Hypothalamus (tissue), 51 donors: ENCODE results near the gene VAC14.
"Not testable (repeated sequence)": the region's sequence is repeated elsewhere in the genome, so short reads cannot be mapped to it uniquely, and the experiment has no call there.

Experiments used
- DNase-seq, 51 donors: peaks; one replicate each; lab custom pipeline; 2025; lab: John Stamatoyannopoulos, UW

Gene VAC14

DNA sequence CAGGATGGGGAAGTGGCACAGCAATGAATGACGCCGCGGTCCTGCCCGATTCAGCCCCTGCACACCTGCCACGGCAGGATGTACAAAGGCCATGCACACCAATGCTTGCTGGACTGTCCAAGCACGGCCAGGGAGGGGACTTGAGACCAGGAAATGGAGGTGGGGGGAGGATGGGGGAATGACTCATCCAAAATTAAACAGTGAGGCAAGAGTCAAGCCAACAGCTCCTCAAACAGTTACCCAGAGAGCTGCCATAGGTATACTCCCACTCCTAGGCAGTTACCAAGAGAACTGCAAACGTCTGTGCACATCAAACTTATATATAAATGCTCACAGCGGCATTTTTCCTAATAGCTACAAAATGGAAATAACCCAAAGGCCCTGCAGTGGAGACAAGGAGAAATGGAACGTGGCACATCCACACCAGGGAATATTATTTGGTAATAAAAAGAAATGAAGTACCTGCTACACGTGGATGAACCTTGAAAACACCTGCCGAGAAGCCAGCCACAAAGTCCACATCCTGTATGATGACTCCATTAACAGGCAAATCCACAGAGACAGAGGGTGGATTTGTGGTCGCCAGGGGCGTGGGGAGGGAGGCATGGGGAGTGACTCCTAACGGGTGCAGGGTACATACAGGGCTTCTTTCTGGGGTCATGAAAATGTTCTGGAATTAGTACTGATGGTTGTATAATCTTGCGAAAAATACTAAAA lies 54.1 kb downstream of the VAC14 start:
- DNase-seq, result peak in 4 of 51 donors; percentile 32 to 65 (median 46)

GRCh38 chr16:70746040-70746707 lies 54.8 kb downstream of the VAC14 start:
- DNase-seq, result peak in 29 of 51 donors; percentile 18 to 82 (median 43)

- no peak for DNase-seq
Observed at GRCh38 chr16:70745536-70746025, 55.4 kb downstream of the VAC14 start.

GRCh38 chr16:70744366-70744765 lies 56.6 kb downstream of the VAC14 start:
- DNase-seq, result no peak

DNA sequence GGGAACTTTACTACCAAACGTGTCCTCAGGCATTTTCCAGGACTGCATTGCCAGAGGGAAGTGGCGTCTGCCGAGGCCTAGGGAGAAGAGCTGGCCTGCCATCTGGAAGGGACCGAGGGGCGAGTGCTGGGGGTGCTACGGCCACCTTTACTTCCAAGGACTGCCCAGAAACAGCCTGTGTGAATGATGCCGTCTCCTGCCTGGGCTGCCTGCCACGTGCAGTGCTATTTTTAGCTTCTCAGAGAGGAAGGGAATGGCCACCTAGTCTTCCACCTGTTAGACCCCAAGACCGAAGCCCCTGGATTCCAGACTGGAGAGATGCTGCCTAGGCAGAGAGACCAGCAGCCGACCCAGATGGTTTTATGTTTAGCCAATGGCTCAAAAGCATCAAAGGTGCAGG lies 57.2 kb downstream of the VAC14 start:
- no peak for DNase-seq

- not testable (repeated sequence) for DNase-seq
Observed at GRCh38 chr16:70742967-70743366, 58.0 kb downstream of the VAC14 start.

- no peak for DNase-seq
Observed at GRCh38 chr16:70741783-70742125, 59.2 kb downstream of the VAC14 start.

GRCh38 chr16:70740914-70741782 lies 59.8 kb downstream of the VAC14 start:
- DNase-seq, result no peak

DNA sequence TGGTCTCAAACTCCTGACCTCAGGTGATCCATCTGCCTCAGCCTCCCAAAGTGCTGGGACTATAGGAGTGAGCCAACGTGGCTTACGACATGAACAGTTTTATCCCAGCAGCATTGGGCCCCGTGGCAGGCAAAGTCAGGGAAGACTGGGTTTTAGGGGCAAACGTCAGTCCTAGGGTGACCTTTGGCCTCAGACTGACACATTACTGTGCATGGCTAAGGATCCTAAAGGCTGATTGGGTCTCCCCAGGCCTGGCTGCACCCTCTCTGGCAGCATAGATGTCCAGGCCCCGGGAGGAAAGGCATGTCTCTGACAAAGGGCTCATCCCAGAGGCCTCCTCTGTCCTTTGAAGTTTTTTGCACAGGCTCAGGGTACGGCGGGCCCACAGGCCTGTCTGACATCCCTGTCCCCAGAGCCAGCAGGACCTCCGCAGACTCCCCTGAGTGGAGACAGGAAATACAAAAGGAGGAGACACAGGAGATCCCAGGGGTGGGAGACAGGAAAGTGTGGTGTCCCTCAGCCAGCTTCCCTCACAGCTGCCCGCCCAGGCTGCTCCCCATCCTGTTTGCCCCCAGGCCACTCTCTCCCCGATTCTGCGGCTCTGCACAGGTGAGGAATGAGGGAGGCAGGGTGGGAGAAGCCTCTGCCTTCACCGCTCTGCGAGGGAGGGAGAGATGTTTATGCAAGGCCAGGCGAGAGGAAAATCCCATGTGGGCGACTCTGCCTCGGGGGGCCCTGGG lies 60.6 kb downstream of the VAC14 start:
- DNase-seq, result no peak

GRCh38 chr16:70739389-70739788 lies 61.6 kb downstream of the VAC14 start:
- DNase-seq, result no peak

DNA sequence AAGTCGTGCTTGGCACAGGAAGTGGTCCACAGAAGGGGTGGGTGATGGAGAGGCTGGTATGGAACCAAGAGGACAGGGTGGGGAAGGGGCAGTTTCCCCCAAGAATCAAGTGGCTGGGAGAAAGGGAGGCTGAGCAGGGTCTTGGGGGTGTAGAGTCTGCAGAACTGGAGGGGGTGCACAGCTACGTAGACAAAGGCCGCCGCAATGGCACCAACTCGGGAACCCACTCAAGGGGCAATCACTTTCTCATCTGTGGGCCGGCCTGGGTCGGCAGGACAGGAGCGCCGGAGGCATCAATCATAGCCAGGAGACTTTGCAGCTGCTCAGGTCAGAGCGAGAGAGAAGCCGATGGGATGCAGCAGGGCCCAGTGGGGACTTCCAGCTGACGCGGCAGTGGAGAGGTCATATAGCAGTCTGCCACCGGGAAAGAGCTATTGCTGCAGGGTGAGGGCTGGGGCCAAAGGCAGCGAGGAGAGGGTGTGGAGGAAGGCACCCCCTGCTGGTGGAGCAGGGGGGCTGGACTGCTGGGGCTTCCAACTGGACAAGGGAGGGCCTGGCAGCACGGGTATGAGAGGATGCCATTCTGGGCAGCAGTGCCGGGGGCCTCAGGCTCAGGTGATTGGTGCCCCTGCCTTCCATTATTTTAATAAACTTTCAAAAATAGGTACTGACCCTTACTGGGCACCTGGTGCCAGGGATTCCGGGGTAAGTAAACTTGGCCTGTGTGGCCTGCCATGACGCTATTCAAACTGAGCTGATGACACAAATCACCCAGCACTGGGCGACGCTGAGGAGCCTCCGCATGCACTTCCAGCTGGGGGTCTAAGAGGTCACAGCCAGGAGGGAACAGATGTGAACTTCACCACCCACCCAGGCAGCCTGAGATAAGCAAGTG lies 62.6 kb downstream of the VAC14 start:
- peak in 22 of 51 donors; percentile 16 to 67 (median 40) for DNase-seq

DNA sequence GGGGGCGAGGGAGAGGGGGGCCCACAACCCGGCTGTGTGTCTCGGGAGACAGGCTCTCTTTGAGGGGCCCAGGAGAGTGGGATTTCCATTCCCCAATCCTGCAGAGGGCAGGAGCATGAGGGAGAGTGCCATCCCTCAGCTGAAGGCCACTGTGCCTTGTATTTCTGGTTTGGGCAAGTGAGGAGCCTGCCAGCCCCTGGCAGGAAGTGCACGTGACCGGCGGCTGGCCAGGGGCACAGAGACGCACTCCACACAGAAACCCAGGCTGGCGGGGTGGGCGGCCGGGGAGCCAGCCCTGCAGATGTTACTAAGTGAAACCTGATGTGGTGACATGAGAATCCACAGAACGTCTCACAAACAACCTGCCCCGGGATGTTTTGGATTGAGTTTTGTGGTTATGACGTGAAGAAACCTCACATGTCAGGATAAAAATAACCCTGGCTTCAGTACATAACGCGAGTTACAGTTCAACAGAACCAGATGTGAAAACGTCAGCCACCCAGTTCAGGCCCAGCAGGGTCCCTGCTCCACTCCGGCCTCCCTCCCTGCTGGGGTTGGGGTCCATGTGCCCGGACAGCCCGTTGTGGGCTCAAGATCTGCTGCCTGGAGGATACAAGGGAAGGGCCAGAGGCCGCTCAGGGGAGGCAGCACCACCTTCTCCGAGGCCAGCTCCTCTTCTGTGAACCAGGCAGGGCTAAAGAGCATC lies 63.4 kb downstream of the VAC14 start:
- peak in 20 of 51 donors; percentile 13 to 58 (median 32) for DNase-seq

DNA sequence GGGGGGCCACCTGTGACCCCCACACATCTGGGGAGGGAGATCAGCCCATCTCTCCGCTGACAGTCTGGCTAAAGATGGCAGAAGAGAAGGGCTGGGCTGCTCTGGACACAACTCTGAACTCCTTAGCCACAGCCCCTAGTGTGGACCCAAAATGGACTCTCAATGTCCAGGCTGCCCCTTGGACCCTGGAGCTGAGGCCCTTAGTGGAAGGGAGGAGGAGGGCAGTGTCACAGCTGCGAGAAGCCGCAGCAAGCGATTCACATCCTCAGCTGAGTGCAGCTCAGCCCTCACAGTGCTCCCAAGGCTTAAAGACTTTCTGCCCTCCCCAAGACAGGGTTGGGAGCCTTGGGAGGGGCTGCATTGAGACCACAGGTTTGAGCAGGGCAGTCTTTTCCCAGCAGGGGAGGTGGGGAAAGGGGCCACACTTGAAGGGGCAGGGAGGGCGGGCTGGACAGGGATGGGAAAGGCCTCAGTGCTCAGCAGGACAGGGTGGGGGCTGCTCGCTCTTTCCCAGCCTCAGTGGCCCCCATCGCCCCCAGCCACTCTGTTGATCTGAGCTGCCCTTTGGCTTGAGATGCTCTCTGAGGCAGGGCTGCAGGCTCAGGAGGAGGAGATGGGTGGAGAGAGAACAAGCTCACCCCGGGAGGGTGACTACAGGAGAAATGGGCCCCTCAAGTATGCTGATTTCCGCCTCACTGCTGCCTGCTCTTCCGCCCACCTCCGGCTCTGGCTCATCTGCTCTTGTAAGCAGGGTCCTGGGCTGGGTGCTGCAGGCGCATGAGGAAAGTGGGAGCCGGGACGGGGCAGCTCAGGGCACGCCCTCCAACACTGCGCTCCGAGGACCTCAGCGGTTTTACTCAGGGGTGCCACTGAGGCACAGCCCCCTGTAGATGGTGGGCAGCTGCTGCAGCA lies 64.2 kb downstream of the VAC14 start:
- no peak for DNase-seq

DNA sequence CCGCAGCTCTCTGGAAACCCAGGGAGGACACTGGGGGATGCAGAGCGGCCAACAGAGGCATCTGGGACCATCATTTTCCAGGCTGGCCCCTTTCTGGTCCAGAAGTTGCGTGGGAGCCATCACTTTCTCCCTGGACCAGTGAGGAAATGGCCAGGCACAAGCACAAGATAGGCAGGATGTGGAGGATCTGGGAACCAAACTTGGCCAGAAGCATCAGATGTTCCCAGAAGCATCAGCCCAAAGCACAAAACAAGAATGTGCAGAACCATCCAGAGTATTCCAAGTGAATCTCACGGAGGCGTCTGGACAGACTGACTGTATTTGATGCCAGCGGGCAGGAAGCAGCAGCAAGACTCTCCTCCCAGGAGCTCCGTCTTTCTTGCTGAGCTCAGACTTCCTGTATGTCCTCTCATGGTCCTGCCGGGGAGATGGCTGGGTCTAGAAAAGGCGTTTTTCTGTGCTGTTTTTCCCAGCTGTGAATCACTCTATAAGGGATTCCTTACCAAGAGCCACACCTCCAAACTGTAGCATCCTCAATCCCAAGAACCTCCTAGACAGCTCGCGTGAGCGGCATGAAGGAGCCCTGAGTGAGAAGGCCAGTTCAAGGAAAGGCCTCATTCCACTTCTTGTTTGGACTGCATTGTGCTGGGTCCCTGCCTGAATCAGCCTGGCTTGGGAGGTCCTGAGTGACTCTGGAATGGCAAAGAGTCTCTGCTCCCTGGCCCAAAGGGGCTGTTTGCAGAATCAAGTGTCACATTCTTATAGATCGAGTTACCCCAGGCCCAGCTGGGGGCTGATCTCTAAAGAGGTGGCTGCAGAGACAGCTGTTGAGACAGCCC lies 65.6 kb downstream of the VAC14 start:
- no peak for DNase-seq

GRCh38 chr16:70734522-70735095 lies 66.3 kb downstream of the VAC14 start:
- DNase-seq, result no peak

GRCh38 chr16:70730944-70731343 lies 70.0 kb downstream of the VAC14 start:
- DNase-seq, result peak in 16 of 51 donors; percentile 17 to 53 (median 36)
